ENCODE results near the gene MLXIP.

GRCh38 chr12:122067966-122068365 is 10.6 kb upstream of the MLXIP start:
- peak; percentile 21 for TF ChIP-seq FOXP2 (optimal IDR thresholded peaks at IDR 0.05; ENCODE audit: borderline replicate concordance, extremely low read depth, extremely low read length, insufficient read depth)
- no peak for TF ChIP-seq TAF1 (IDR thresholded peaks at IDR 0.05; ENCODE audit: borderline replicate concordance, insufficient read depth, low read length)
- no peak for TF ChIP-seq REST (IDR thresholded peaks at IDR 0.05; ENCODE audit: insufficient read depth in 1 of 2, low read depth in 2 of 2, low read length in 2 of 2)

All from PFSK-1 (cell line).